Thyroid gland (tissue), 4 donors: ENCODE data around the gene TRIM14.

Experiments
- POLR2A ChIP-seq, 2 donors: fragments of 450-650 bp; IDR thresholded peaks; one replicate each; pipeline ENCODE4 v1.6.1; 2017; ENCODE audit warnings: antibody characterized with exemption in 2 of 2, mild to moderate bottlenecking in 2 of 2, moderate library complexity in 1 of 2
- TF ChIP-seq, protein P1 (sequence below), 6 experiments: fragments of 200-600 bp in 3 of 6; fragments of 450-650 bp in 3 of 6; sonication (generic) in 3 of 6; IDR thresholded peaks; one replicate each; pipeline ENCODE4 v1.5.1; 2016 to 2019; ENCODE audit warnings: antibody characterized with exemption in 6 of 6, mild to moderate bottlenecking in 2 of 6, inconsistent platforms in 1 of 6, moderate library complexity in 1 of 6

DNA sequence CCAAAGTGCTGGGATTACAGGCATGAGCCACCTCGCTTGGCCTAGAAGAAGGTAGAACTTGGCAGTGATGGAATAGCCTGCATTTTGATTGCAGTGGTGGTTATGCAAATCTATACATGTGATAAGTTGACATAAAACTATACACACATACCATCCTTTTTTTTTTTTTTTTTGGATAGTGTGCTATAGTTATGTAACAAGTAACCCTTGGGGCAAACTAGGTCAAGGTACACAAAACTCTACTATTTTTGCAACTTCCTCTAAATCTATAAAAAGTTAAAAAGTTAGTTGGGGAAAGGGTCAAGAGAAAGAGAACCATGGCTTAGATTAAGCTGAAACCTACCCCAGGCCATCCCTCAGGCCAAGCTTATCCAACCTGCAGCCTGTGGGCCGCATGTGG, 11.1 kb downstream of the TRIM14 start:
- TF ChIP-seq, protein P1, sequence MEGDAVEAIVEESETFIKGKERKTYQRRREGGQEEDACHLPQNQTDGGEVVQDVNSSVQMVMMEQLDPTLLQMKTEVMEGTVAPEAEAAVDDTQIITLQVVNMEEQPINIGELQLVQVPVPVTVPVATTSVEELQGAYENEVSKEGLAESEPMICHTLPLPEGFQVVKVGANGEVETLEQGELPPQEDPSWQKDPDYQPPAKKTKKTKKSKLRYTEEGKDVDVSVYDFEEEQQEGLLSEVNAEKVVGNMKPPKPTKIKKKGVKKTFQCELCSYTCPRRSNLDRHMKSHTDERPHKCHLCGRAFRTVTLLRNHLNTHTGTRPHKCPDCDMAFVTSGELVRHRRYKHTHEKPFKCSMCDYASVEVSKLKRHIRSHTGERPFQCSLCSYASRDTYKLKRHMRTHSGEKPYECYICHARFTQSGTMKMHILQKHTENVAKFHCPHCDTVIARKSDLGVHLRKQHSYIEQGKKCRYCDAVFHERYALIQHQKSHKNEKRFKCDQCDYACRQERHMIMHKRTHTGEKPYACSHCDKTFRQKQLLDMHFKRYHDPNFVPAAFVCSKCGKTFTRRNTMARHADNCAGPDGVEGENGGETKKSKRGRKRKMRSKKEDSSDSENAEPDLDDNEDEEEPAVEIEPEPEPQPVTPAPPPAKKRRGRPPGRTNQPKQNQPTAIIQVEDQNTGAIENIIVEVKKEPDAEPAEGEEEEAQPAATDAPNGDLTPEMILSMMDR (IDR thresholded peaks at IDR 0.05) = no peak
- no peak for TF ChIP-seq POLR2A (IDR thresholded peaks at IDR 0.05)
